Measurements from ENCODE around the gene FBXL15. TPM values are rescaled to one million over a fixed set of nuclear protein-coding genes. Genes with fewer than 3 reads are reported as not detected.

The FBXL15 gene
- total and polyA plus RNA-seq, 2 of the 13 experiments (the other 11 are each of a cell fraction or from before 2014, with no cell fraction given): 4.3 to 8.3 TPM

- H3K27ac ChIP-seq (ENCODE audit: extremely low read length, insufficient read depth, low read length): no peak overlapping the region
- in situ Hi-C loops (cut with HindIII; ENCODE audit: extremely low pct_ligation_motif_present, low pct_unique_long_range_greater_than_20kb) (no loop called here), intact Hi-C loops (cut with micrococcal nuclease; ENCODE audit: unreplicated experiment) (no loop called here)
- no peaks in the 10 kb centered on the region for H3K79me2 ChIP-seq (ENCODE audit: insufficient read depth, low read length)
- FAIRE-seq (no peak), DNase-seq (ENCODE audit: low spot score) (no peak), ATAC-seq (no peak)
- BruUV-seq (replicated peaks): no TSS peak
- peaks cover 24% of the 10 kb centered on the region for H3K4me1 ChIP-seq (ENCODE audit: insufficient read depth, low read length)
- no peak overlapping the region for H3K4me2 ChIP-seq (ENCODE audit: low read depth, low read length)
- peaks cover 24 to 91% of the 10 kb centered on the region in 2 experiments for H3K27me3 ChIP-seq (ENCODE audit: control insufficient read depth in 1 of 2, insufficient read depth in 2 of 2, low read length in 2 of 2)
- ChIA-PET POLR2A (no interaction called here), CTCF (ENCODE audit: low intra/inter-chr PET ratio, low total read pairs) (no interaction called here)
- TF ChIP-seq SRSF9 (IDR thresholded peaks at IDR 0.05; ENCODE audit: borderline replicate concordance, insufficient read depth, low read depth, low read length, poor library complexity, severe bottlenecking): no peak
- no peaks in the 10 kb centered on the region for H3K36me3 ChIP-seq (replicated peaks in 1 of 2; ENCODE audit: control insufficient read depth in 1 of 2, insufficient read depth in 2 of 2, low read length in 2 of 2)
- no peaks in the 10 kb centered on the region for H3K9me3 ChIP-seq (ENCODE audit: low read length)
- WGBS (ENCODE audit: low lambda C conversion rate): 47% methylated on average over 12 of the region's 14 CpGs
- peaks cover 4% of the 10 kb centered on the region; the same call in 1 of the 2 replicates for H4K20me1 ChIP-seq (ENCODE audit: insufficient read depth, low read length)
- H2AFZ ChIP-seq (ENCODE audit: low read length): no peak overlapping the region
- H3K4me3 ChIP-seq (replicated peaks in 1 of 3; ENCODE audit: insufficient read depth in 1 of 3, low read depth in 2 of 3, low read length in 3 of 3): no peak overlapping the region
- H3K9ac ChIP-seq (ENCODE audit: insufficient read depth, low read depth, low read length): no peak overlapping the region
Measured at GRCh38 chr10:102411341-102412255, 9.0 kb upstream of the FBXL15 start.

- intact Hi-C loops (cut with micrococcal nuclease; ENCODE audit: unreplicated experiment): no loop called here
- BruUV-seq (replicated peaks): no TSS peak
- ATAC-seq: no peak
- ChIA-PET CTCF (ENCODE audit: low intra/inter-chr PET ratio, low total read pairs) (no interaction called here), POLR2A (no interaction called here)
- Histone ChIP-seq H3K9ac (ENCODE audit: insufficient read depth, low read depth, low read length) (no peak overlapping the region), H3K9me3 (ENCODE audit: low read length) (no peaks in the 10 kb centered on the region), H3K36me3 (replicated peaks in 1 of 2; ENCODE audit: control insufficient read depth in 1 of 2, insufficient read depth in 2 of 2, low read length in 2 of 2) (no peaks in the 10 kb centered on the region), H3K27me3 (ENCODE audit: control insufficient read depth in 1 of 2, insufficient read depth in 2 of 2, low read length in 2 of 2) (peaks cover 24 to 86% of the 10 kb centered on the region in 2 experiments), H3K27ac (ENCODE audit: extremely low read length, insufficient read depth, low read length) (no peak overlapping the region), H3K4me3 (replicated peaks in 1 of 3; ENCODE audit: insufficient read depth in 1 of 3, low read depth in 2 of 3, low read length in 3 of 3) (no peak overlapping the region), H4K20me1 (ENCODE audit: insufficient read depth, low read length) (peaks cover 4% of the 10 kb centered on the region; the same call in 1 of the 2 replicates), H3K79me2 (ENCODE audit: insufficient read depth, low read length) (no peaks in the 10 kb centered on the region), H2AFZ (ENCODE audit: low read length) (no peak overlapping the region), H3K4me2 (ENCODE audit: low read depth, low read length) (no peak overlapping the region), H3K4me1 (ENCODE audit: insufficient read depth, low read length) (peaks cover 24% of the 10 kb centered on the region)
- no peak for TF ChIP-seq PHF8 (CRISPR knock-in tag; IDR thresholded peaks at IDR 0.05)
- no peak for TF ChIP-seq PCBP2 (optimal IDR thresholded peaks at IDR 0.05; ENCODE audit: low read depth, low read length, poor library complexity, severe bottlenecking)
- TF ChIP-seq ZNF589 (CRISPR knock-in tag; conservative IDR thresholded peaks at IDR 0.05): no peak
- TF ChIP-seq ZSCAN9 (CRISPR knock-in tag; IDR thresholded peaks at IDR 0.05; ENCODE audit: borderline replicate concordance): no peak
- TF ChIP-seq HBP1 (CRISPR knock-in tag; IDR thresholded peaks at IDR 0.05; ENCODE audit: low read depth): no peak
- no peak for TF ChIP-seq ZNF30 (CRISPR knock-in tag; IDR thresholded peaks at IDR 0.05)
- TF ChIP-seq FOSL1 (CRISPR knock-in tag; IDR thresholded peaks at IDR 0.05; ENCODE audit: borderline replicate concordance): no peak
- TF ChIP-seq ZBTB4 (CRISPR knock-in tag; IDR thresholded peaks at IDR 0.05; ENCODE audit: borderline replicate concordance): no peak
- TF ChIP-seq ZNF773 (CRISPR knock-in tag; IDR thresholded peaks at IDR 0.05; ENCODE audit: borderline replicate concordance): no peak
- TF ChIP-seq ZBTB1 (CRISPR knock-in tag; IDR thresholded peaks at IDR 0.05; ENCODE audit: borderline replicate concordance): no peak
- no peak for TF ChIP-seq SRSF9 (IDR thresholded peaks at IDR 0.05; ENCODE audit: borderline replicate concordance, insufficient read depth, low read depth, low read length, poor library complexity, severe bottlenecking)
- no CpG with 5 or more reads among the region's 10 CpGs for WGBS (ENCODE audit: low lambda C conversion rate)
- in situ Hi-C loops (cut with HindIII; ENCODE audit: extremely low pct_ligation_motif_present, low pct_unique_long_range_greater_than_20kb): no loop called here
- no peak for FAIRE-seq
- DNase-seq (ENCODE audit: low spot score): no peak
Measured at GRCh38 chr10:102412293-102412692, 8.3 kb upstream of the FBXL15 start.

All from HepG2 (cell line).